Measurements from ENCODE around the gene ZNF175.
A peak's percentile ranks its signal among the peaks of the same experiment; 100 is the strongest.

ZNF175 gene

DNA sequence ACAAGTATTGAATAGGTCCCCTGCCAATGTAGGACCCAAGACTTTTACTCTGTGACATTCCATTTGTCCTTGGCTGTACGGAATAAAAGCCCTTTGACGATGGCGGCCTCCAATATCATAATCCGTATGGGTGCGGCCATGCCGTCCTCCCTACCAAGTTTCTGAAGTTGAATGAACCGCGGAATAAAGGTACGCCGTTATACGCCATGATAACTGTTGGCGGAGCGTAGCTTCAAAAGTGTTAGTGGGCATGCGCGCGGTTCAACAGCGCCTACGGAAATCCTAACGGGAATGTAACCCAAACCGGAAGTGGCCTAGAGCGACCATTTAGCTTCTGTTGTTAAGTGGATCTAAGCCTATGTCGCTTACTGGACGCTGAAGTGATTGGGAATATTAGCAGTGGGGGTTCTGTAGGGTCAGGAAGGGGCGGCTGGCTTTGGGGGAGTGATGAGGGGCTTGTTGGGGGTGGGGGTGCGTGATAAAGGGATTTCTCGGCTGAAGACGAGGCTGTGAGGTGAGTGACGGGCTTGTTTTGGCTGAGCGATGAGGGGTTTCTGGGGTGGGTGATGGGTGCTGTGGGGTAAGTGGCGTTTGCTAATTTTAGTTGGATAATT lies at the start of gene ZNF175:
Gene ZNF175, plus strand, starts transcription at position 322 of the 614 bp plus-strand sequence. CDS start 2,047 bp downstream, outside the sequence.
- peak; percentile 91 for DNase-seq

DNA sequence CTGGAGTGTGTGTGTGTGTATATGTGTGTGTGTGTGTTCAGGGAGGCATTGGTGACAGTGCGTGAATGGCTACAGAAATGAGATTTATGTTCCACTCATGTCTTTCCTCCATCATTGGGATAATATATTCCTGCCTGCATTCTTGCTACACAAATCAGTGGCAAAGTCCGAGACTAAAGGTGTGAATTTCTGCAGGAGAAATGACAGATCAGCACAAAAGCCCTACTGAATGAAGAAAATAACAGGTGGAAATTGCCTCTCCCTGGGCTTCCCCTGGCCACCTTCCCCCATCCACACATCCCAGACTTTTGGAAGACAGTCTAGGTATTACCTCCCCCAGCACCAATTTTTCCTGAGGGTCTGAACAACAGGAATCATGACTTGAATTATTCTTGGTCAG lies 49.7 kb upstream of the ZNF175 start:
- no peak for DNase-seq

DNA sequence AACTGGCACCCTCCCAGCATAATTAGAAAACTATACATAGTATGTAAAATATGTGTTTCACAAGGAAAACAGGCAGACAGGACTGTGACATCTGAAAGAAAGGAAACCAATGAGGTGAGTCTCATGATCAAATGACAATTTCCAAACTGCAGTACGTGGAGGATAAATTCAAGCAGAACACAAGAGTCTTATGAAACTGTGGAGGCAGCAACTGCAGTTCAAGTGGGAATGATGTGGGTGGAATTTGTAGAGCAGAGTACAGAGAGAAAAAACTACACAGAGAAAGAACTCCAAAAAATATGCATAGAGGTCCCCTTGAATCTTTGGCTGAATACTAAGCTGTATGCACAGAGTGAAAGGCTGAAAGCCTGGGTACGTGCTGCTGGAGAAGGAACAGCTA lies 49.3 kb upstream of the ZNF175 start:
- no peak for DNase-seq

DNA sequence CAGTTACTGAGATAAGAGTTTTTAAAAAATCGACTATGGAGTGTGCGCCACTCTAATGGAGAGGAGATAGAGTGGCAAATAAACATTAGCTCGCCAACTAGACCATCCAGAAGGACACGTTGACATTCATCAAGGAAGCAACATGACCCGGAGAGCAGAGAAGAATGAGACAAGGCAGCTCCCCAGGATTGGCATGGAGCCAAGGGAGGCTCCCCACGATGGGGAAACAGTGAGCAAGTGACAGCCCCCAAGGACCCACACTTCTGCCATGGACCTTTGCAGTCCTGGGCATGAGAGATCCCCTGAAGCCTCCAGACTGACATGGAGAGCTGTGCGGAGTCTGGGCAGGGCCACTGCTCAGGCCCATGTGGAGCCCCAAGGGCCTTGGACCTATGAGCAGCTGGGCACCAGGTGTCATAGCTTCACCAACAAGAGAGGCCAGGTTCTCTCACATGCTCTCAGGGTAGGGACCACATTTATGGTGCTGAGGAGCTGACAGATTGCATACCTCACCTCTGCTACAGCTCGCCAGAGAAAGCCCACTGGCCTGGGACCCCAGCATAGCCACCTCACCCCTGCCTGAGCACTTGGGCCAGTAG lies 46.3 kb upstream of the ZNF175 start:
- DNase-seq, result no peak

DNA sequence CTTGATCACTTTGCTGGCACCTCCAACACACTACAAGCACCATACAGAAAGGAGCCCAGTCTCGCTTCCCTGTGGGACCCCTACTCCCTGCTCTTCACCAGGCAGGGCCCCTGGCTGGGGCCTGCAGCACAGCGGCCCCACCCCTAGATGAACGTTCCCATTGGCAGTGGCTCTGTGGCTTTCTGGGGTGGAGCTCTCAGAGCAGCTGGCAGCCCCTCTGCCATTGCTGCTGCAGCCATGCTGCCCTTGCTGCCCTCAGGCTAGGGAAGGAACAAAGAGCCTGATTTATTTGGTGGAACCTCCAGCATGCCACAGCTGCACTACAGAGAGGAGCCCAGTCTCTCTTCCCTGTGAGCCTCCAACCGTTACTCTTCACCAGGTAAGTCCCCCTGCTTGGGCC lies 45.4 kb upstream of the ZNF175 start:
- no peak for DNase-seq

DNA sequence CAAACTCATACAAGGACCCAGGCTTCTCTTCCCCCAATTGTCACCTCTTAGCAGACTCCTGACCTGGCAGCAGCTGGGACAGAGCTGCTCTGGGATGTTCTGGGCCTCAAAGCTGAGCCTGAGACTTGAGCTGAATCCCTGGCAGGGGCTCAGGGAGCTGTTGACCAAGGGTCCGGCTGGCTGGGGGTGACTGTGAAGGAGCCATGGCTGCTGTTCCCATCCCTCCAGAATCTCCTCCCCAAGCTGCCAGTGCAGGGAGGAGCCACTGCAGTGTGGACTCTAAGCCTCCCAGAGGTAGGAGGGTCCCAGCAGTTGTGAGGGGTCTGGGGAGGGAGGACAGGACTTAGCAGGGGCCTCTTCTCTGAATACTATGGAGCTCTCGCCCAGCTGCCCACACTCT lies 41.8 kb upstream of the ZNF175 start:
- DNase-seq, result no peak

DNA sequence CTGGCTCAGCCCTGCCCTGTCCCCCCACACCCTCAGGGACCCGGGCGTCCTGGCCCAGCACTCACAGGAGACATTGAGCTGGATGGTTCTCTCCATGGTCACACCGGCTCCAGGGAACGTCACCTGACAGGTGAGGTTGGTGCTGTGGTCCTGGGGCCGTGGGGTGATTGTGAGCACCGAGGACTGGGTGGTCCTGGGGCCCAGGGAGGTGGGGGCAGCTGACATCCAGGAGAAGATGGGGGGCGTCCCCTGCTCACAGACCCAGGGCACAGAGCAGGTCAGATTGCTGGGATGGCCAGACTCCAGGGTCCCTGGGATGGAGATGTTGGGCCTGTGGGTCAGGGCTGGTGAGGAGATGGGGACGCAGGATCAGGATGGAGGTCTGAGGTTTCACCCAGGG lies 40.5 kb upstream of the ZNF175 start:
- DNase-seq, result no peak

DNA sequence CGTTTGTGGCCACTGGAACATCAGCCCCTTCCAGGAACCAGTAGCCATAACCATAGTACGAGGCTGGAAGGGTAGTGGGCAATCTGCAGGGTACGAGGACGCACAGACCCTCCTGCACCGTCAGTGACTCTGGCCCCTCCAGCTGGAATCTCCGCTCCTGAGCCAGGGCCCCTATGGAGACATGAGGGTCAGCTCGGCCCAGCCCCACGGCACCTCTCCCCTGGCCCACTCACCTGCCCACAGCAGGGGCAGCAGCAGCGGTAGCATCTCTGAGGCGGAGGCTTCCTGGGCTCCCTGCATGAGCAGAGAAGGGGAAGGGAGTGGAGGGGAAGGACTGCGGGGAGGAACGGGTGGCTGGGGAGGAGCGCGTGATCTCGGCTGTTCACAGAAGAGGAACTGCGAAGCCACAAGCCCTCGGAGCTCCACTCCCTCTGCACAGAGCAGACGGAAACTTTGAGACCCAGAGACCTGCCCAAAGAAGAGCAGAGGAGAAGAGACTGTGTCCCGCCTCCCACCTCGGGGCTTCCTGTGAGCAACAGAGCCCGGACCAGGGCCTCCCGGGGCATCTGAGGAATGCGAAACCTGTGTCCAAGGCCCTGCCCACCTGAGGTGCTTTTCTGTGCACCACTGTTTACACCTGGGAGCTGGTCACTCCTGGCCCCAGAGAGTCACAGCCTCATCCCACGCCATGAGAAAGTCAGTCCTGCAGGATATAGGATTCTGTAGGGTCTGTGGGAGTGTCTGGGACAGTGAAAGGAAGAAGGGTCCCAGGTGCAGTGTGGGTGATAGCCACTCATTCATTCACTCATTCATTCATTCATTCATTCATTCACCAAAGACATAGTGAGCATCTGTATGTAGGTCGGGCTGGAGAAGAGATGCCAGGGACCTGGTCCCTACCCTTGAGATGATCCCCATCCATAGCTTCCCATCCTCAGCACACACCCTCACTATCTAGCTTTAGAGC lies 39.5 kb upstream of the ZNF175 start, which contains the start of gene SIGLEC6:
Gene SIGLEC6, minus strand, starts transcription at position 322 of the 967 bp plus-strand sequence. Its CDS starts 22 bp downstream, at position 300.
- DNase-seq, result no peak

DNA sequence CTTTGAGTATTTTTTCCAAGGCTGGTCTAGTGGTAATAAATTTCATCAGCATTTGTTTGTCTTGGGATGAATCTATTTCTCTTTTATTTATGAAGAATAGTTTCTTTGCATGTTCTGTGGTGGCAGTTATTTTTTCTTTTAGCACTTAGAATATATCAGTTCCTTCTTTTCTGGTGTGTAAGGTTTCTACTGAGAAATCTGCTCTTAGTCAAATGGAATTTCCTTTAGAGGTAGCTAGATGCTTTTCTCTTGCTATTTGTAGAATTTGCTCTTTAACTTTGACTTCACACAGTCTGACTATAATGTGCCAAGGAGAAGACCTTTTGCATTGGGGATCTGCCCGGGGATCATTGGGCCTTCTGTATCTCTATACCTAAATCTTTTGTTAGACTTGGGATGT lies 35.5 kb upstream of the ZNF175 start:
- DNase-seq, result no peak

DNA sequence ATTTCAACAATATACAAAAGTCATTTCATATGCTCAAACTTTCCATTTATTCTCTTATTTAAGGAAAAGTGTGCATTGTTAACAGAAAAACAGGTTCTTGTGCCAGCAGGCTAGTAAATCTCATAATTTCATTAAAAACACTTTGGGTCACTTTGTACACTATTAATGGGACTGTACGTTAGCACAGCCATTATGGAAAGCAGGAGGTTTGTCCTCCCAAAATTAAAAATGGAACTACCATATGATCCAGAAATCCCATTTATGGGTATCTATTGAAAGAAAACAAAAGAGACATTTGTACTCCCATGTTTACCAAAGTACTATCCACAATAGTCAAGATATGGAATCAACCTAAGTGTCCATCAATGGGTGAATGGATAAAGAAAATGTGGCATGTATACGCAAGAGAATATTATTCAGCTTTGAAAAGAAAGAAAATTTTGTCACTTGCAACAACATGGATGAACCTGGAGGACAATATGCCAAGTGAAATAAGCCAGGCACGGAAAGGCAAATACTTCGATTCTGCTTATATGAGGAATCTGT lies 31.2 kb upstream of the ZNF175 start:
- DNase-seq, result no peak

DNA sequence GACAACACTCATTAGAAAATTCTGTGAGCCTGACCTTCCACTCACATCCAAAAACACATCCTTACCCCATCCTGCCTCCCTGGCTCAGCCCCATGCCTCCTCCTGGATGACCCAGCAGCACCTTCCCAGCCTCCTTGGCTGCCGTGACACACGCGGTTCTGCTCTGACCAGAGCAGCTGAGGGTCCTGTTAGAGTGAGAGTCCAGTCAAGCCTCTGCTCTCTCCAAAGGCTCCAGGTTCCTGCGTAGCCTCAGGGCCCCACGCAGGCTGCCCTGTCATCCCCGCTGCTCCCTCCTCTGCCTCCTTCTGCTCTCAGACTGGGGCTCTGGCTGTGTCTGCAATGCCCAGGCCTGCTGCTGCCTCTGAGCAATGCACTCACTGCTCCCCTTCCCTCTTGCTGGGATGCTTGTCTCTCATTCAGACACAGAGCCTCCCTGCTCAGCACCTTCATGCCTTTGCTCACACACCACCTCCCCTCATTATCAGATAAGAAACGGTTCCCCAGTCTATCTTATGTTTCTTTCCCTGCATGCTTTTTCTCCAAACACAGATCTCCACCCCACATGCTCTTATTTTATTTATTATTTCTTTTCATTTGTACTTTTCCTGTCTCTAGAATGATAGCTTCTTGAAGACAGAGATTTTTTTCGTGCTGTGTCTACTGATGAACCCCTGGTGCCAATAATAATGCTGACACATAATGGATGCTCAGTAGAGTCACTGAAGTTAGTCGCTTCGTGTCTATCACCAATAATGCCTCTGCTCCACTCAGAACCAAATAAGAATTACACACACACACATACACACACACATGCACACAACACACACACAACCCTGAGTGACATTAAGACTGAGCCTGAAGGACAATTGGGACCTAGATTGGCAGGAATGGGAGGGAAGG lies 29.4 kb upstream of the ZNF175 start:
- DNase-seq, result no peak

DNA sequence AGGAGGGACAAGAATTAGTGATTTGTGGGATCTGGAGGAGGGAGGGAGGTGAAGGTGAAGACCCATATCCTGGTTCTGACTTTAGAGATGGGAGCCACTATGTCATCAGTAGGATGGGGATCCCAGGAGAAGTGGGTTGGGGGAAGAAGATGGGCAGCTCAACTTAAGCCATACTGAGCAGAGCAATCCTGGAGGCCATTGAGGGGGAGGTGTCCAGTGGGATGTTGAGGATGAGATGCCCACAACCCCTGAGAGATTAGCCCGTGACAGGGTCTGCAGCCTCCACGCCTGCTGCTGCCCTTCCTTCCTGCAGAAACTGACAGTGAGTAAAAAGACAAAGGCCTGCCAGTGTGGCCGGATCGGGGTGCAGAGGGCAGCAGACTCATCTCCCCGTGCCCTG lies 28.4 kb upstream of the ZNF175 start:
- DNase-seq, result no peak

DNA sequence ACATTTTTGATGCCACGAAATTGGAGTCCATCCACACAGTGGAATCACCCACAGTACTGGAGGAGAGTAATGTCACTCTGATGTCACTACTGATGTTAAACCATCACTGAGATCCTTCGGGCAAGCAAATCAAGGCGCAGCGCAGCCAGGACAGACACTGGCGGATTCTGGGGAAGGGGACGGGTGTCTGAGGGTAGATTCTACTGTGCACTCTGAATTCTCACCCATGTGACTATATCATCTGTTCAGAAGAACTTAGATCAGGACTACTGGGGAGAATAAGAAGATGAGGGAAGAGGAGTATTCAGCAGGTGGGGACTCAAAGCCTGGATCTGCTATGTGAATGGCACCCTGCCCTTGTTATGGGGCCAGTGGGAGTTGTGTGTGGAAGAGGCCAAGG lies 27.0 kb upstream of the ZNF175 start:
- no peak for DNase-seq

DNA sequence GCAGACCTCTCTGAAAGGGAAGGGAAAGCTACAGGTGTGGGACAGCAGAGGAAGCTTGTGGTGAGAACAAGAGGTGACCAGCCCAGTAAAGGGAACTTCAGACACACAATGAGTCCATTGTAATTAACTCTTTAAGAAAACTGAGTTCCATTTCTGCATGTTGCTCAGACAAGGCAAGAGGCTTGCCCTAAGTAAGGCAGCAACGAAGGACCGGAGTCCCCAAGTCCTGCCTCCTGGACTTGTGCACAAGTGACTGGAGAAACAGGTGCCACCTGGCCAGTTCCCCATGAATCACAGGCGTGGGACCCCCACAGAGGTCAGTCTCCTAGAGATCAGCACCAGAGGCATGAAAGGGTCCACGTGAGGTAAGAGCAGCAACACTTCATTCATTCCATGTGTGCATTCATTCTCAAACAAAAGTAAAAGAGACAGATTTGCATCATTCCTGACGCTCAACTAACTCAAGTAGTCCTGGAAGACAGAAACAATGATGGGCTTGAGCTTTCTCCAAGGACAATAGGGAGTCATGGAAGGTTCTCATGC lies 24.9 kb upstream of the ZNF175 start:
- DNase-seq, result no peak

DNA sequence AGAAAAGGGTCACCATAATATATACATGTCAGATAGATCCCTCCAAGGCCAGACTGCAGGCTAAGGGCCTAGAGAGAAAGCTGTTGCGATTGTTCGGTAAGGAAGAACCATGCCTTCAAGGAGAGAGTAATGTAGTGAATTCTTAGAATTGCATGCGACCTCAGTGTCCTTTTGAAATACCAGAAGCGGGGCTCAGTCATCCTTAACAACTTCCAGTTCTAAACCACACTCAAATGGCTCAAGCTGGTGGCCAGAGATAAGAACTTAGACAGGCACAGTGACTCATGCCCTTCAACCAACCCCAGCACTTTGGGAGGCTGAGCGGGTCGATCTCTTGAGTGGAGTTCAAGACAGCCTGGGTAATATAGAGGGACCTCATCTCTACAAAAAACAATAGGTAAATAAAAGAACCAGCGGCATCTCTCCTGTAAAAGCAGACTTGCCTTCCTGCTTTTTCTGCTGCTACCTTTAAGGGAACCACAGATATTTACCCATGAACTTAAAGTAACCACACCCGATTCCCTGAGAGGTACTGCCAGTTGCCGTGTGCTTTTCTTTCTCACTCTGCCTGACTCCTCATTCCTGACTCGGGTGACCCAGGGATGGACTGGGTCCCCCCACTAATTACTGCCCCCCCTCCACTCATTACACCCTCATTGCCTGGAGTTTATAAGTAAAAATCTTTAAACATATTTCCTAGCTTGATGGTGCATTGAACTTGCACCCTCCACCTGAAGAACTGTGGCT lies 24.3 kb upstream of the ZNF175 start:
- no peak for DNase-seq

DNA sequence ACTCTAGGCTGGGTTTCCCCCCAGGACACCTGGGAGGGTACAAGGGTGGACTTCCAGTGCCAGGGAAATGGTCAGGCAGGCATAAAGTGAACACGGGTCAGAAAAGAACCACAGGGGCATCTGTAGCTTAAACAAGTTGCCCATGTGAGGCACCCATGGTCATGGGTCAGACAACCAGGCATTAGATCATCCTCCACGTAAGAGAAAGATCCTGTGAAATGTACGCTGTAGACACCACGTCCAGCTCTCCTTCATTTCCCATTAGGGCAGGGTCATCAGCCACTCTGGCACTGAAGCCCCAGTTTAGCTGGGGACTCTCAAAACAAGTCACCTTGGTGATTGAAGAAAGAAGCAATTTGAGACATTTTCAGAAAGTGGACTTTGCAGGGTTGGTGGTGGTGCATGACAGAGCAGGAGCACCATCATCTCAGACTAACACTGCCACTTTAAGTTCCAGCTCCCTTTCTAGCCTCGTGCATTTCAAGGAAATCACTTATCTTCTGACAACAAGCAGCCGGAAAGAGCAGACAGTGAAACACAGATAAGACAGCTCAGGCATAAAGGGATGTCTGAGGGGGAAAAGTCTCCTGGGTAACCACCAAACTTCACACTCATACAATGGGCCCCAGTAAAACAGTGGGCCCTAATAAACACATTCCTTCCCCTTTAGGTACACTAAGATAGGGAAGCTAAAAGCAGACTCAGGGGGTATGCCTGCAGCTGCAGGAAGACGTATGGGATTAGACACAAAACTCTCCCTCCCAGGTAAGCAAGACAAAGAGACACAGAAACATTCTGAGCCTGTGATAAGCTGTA lies 23.5 kb upstream of the ZNF175 start:
- no peak for DNase-seq

DNA sequence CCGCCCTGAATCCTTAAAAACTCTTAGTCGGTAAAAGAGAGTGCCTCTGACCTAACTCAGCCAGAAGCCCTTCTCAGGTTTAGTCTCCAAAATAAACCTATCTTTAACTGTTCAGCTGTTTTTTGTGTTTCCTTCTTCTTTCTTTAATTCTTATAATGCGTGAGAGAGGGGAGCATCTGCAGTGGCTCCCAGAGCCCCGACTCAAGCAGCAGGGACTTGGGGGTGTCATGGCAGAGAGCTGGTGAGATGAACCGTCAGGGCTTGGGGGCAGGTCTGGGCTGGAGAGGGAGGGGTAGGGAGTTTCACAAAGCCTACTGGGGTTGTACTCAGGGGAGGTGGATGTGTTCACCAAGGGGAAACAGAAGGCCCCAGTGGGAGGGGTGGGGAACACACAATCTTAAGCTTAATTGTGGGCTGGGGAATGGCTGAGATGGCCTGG lies 22.9 kb upstream of the ZNF175 start:
- DNase-seq, result no peak

DNA sequence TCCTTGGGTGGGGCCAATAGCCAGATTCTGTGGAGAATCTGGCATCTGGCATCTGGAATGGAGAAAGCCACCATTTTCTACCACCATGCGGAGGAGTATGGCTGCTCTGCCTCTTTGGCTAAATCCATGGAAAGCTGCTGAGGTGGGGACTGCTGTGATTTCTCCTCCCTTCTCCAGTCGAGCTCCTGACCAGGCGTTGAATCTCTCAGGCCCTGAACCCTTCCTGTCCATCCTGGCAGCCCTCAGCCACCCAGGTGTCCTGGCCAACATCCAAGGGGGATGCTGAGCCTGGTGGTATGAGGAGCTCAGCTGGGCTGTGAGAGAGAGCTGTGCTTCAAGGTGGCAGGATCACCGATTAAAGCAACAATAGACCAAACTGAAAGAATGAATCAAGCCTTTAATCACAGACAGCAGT lies 22.2 kb upstream of the ZNF175 start:
- no peak for DNase-seq

DNA sequence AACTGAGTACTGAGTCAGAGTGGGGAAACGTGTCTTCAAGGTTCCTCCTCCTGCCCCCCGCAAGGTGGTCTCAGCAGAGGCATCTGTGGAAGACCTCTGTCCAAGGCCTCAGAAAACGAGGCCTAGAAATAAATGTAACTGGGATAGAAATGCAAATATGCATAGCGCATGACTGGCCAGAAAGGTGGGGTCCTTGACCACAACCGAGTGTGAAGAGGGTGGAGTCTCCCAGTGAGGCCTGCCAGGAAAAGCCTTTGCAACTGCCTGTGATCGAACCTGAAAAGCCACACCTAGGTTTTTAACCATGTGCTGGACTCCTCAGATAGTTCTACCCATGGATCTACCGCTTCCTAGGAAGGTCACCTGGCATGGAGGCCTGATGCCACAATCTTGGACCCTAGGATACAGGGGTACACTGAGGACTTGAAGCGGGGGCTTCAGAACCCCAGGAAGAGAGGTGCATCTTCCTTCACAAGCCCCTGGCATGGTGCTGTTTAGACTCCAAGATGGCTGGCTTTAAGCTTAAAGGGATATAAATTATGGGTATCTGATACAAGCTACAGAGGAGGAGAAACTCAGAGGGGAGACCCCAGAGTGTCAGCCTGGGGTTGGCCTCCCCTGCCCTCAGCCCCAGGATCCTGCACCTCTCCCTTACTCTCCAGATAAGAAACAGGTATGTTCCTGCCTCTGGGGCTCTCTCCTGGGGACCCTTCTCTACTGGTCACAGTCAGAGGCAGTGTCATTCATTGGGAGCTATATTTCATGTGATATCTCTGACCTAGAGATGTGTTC lies 21.4 kb upstream of the ZNF175 start:
- DNase-seq, result no peak

Measured in amniotic stem cell (primary cell).